H9 (cell line): Measurements from ENCODE around the gene FOXF1. TPM values are rescaled to one million over a fixed set of nuclear protein-coding genes. Genes with fewer than 3 reads are reported as not detected.

Experiments
- DNase-seq: peaks from one replicate; pipeline ENCODE4 v3.0.0-alpha.2; 2017
- H2AFZ ChIP-seq: one replicate; pipeline ENCODE4 v1.6.1; 2013; ENCODE audit warnings: mild to moderate bottlenecking, low read length, control low read depth, moderate library complexity
- H2AK5ac ChIP-seq: 2 replicates; pipeline ENCODE4 v1.6.1; 2013; ENCODE audit warnings: low read length, control low read depth, mixed read lengths; ENCODE audit not compliant: insufficient read length
- H2BK120ac ChIP-seq: one replicate; pipeline ENCODE4 v1.6.1; 2013; ENCODE audit warnings: low read depth, mild to moderate bottlenecking, low read length, control low read depth, inconsistent platforms; ENCODE audit not compliant: poor library complexity, severe bottlenecking
- H2BK12ac ChIP-seq: 2 replicates; pipeline ENCODE4 v1.6.1; 2013; ENCODE audit warnings: low read length, control low read depth, mixed read lengths, low read depth; ENCODE audit not compliant: insufficient read length
- H2BK15ac ChIP-seq: 2 replicates; pipeline ENCODE4 v1.6.1; 2013; ENCODE audit warnings: low read depth, low read length, control low read depth
- H2BK20ac ChIP-seq: one replicate; pipeline ENCODE4 v1.6.1; 2013; ENCODE audit warnings: low read depth, mild to moderate bottlenecking, low read length, control low read depth, inconsistent platforms; ENCODE audit not compliant: poor library complexity, severe bottlenecking
- H2BK5ac ChIP-seq: 2 replicates; pipeline ENCODE4 v1.6.1; 2013; ENCODE audit warnings: low read length, control low read depth, mixed read lengths; ENCODE audit not compliant: insufficient read length
- H3K14ac ChIP-seq: 2 replicates; pipeline ENCODE4 v1.6.1; 2013; ENCODE audit warnings: low read length, control low read depth; ENCODE audit not compliant: insufficient read depth
- H3K18ac ChIP-seq: 2 replicates; pipeline ENCODE4 v1.6.1; 2013; ENCODE audit warnings: low read depth, mild to moderate bottlenecking, mixed read lengths, low read length, control low read depth; ENCODE audit not compliant: insufficient read length
- H3K23ac ChIP-seq: 2 replicates; pipeline ENCODE4 v1.6.1; 2013; ENCODE audit warnings: low read length, control low read depth, mixed read lengths, low read depth; ENCODE audit not compliant: insufficient read length
- H3K23me2 ChIP-seq: 2 replicates; pipeline ENCODE4 v1.6.1; 2013; ENCODE audit warnings: low read depth, mild to moderate bottlenecking, mixed read lengths, low read length, control low read depth; ENCODE audit not compliant: insufficient read length, poor library complexity, severe bottlenecking
- H3K27ac ChIP-seq: 2 replicates; pipeline ENCODE4 v1.5.1; 2013; ENCODE audit warnings: low read length, control low read depth, mixed read lengths, low read depth; ENCODE audit not compliant: insufficient read length
- H3K27me3 ChIP-seq: 2 replicates; pipeline ENCODE4 v1.6.1; 2013; ENCODE audit warnings: low read length, control low read depth, inconsistent platforms; ENCODE audit not compliant: insufficient read depth
- H3K4ac ChIP-seq: 2 replicates; pipeline ENCODE4 v1.6.1; 2013; ENCODE audit warnings: low read depth, mild to moderate bottlenecking, control low read depth, inconsistent platforms, low read length, moderate library complexity
- H3K4me1 ChIP-seq: 2 replicates; pipeline ENCODE4 v1.6.1; 2013; ENCODE audit warnings: low read length, control low read depth, inconsistent platforms; ENCODE audit not compliant: insufficient read depth
- H3K4me2 ChIP-seq: 2 replicates; pipeline ENCODE4 v1.6.1; 2013; ENCODE audit warnings: low read length, control low read depth, mixed read lengths; ENCODE audit not compliant: insufficient read length, insufficient read depth
- H3K56ac ChIP-seq: 2 replicates; pipeline ENCODE4 v1.6.1; 2013; ENCODE audit warnings: low read depth, mild to moderate bottlenecking, mixed read lengths, low read length, control low read depth; ENCODE audit not compliant: insufficient read length
- H3K79me1 ChIP-seq: 2 replicates; pipeline ENCODE4 v1.6.1; 2013; ENCODE audit warnings: low read depth, mild to moderate bottlenecking, moderate library complexity, low read length, control low read depth, inconsistent platforms; ENCODE audit not compliant: insufficient read depth, poor library complexity, severe bottlenecking
- H3K79me2 ChIP-seq: 2 replicates; pipeline ENCODE4 v1.6.1; 2013; ENCODE audit warnings: low read length, control low read depth, inconsistent platforms; ENCODE audit not compliant: insufficient read depth
- H3K9ac ChIP-seq: 2 replicates; pipeline ENCODE4 v1.6.1; 2013; ENCODE audit warnings: low read length, control low read depth, mixed read lengths; ENCODE audit not compliant: insufficient read length; ENCODE audit errors: extremely low read depth
- H3K9me3 ChIP-seq: one replicate; pipeline ENCODE4 v1.6.1; 2013; ENCODE audit warnings: low read depth, low read length, inconsistent platforms; ENCODE audit not compliant: control insufficient read depth
- H3T11ph ChIP-seq: one replicate; pipeline ENCODE4 v1.6.1; 2013; ENCODE audit warnings: mild to moderate bottlenecking, low read length, control low read depth, inconsistent platforms
- H4K20me1 ChIP-seq: one replicate; pipeline ENCODE4 v1.6.1; 2013; ENCODE audit not compliant: control insufficient read depth, insufficient read length, insufficient read depth
- H4K5ac ChIP-seq: 2 replicates; pipeline ENCODE4 v1.6.1; 2013; ENCODE audit warnings: low read depth, mild to moderate bottlenecking, mixed read lengths, low read length, control low read depth; ENCODE audit not compliant: insufficient read length
- H4K8ac ChIP-seq: replicated peaks from 2 replicates; pipeline ENCODE4 v1.6.1; 2013; ENCODE audit warnings: low read length, control low read depth, mixed read lengths, low read depth; ENCODE audit not compliant: insufficient read length
- H4K91ac ChIP-seq: 2 replicates; pipeline ENCODE4 v1.6.1; 2013; ENCODE audit warnings: low read depth, mild to moderate bottlenecking, moderate library complexity, mixed read lengths, low read length, control low read depth; ENCODE audit not compliant: insufficient read length
- H3K27ac Mint-ChIP-seq, 3 experiments: 2 replicates in 2 of 3; 3 replicates in 1 of 3; pipeline ENCODE4 v1.8.0; 2020 to 2021; ENCODE audit warnings: mixed read lengths in 3 of 3, mild to moderate bottlenecking in 1 of 3, moderate library complexity in 1 of 3
- H3K27me3 Mint-ChIP-seq: 2 replicates; pipeline ENCODE4 v1.8.0; 2021; ENCODE audit warnings: low read depth, mild to moderate bottlenecking, moderate library complexity, mixed read lengths
- H3K36me3 Mint-ChIP-seq, 3 experiments: 2 replicates in 2 of 3; 3 replicates in 1 of 3; pipeline ENCODE4 v1.8.0; 2020 to 2021; ENCODE audit warnings: low read depth in 3 of 3, mixed read lengths in 3 of 3; ENCODE audit not compliant: insufficient read depth in 1 of 3
- H3K4me1 Mint-ChIP-seq, 2 experiments: 2 replicates each; pipeline ENCODE4 v1.8.0; 2020; ENCODE audit warnings: mixed read lengths in 2 of 2
- H3K4me3 Mint-ChIP-seq, 2 experiments: 2 replicates in 1 of 2; 3 replicates in 1 of 2; pipeline ENCODE4 v1.8.0; 2020 to 2021; ENCODE audit warnings: mild to moderate bottlenecking in 2 of 2, mixed read lengths in 2 of 2, moderate library complexity in 1 of 2
- H3K9me3 Mint-ChIP-seq, 2 experiments: 2 replicates in 1 of 2; 3 replicates in 1 of 2; pipeline ENCODE4 v1.8.0; 2020; ENCODE audit warnings: mild to moderate bottlenecking in 2 of 2, mixed read lengths in 2 of 2, moderate library complexity in 1 of 2
- WGBS: extraction: QIAGEN DNeasy Blood & Tissue Kit; methylation state at CpG from one replicate; pipeline ENCODE4 v1.1.7; 2013; ENCODE audit warnings: missing lambda C conversion rate, low lambda C conversion rate, mixed read lengths; ENCODE audit not compliant: insufficient read length; ENCODE audit errors: extremely low coverage; 5-methylcytosine and 5-hydroxymethylcytosine counted together
- long read RNA-seq: library from polyadenylated mRNA; unstranded; transcript quantifications from one replicate; pipeline ENCODE4 v2.0.0, GENCODE V29; 2020
- total RNA-seq: library from RNA; stranded (reverse); gene quantifications from 2 replicates; pipeline ENCODE4 v1.2.1, GENCODE V29; 2021
- TF ChIP-seq, protein P1 (sequence below): fragments of 200-600 bp; sonication (generic); conservative IDR thresholded peaks from 3 replicates; pipeline ENCODE4 v1.8.0; 2021; ENCODE audit warnings: antibody characterized with exemption, mild to moderate bottlenecking

The FOXF1 gene
- not detected in 2 replicates for total RNA-seq
- long read RNA-seq, result 0 reads

DNA sequence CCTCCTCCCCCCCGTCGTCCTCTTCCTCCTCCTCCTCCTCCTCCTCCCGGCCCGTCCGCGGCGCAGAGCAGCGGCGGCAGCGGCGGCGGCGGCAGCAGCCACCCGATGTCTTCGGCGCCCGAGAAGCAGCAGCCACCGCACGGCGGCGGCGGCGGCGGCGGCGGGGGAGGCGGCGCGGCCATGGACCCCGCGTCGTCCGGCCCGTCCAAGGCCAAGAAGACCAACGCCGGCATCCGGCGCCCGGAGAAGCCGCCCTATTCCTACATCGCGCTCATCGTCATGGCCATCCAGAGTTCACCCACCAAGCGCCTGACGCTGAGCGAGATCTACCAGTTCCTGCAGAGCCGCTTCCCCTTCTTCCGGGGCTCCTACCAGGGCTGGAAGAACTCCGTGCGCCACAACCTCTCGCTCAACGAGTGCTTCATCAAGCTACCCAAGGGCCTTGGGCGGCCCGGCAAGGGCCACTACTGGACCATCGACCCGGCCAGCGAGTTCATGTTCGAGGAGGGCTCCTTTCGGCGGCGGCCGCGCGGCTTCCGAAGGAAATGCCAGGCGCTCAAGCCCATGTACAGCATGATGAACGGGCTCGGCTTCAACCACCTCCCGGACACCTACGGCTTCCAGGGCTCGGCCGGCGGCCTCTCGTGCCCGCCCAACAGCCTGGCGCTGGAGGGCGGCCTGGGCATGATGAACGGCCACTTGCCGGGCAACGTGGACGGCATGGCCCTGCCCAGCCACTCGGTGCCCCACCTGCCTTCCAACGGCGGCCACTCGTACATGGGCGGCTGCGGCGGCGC, at the start of gene FOXF1:
Gene FOXF1 (plus strand): TSS at position 63 of the 797 bp plus-strand sequence. CDS start 43 bp downstream, at position 106.
- Histone ChIP-seq H3K27me3 (peaks cover 94% of the 10 kb centered on the region), H2AK5ac (no peak within 1 kb of the TSS), H3K9ac (no peak within 1 kb of the TSS), H3K18ac (no peak within 1 kb of the TSS), H4K5ac (no peak within 1 kb of the TSS), H3K27ac (no peak within 1 kb of the TSS), H3K23ac (no peak within 1 kb of the TSS), H4K20me1 (no peaks in the 10 kb centered on the region), H3K4ac (no peak within 1 kb of the TSS), H3T11ph (no peak within 1 kb of the TSS), H2BK5ac (no peak within 1 kb of the TSS), H2BK120ac (no peak within 1 kb of the TSS), H3K4me1 (no peaks in the 10 kb centered on the region), H3K79me2 (no peaks in the 10 kb centered on the region), H3K14ac (no peak within 1 kb of the TSS; the same call in 1 of the 2 replicates), H3K56ac (no peak within 1 kb of the TSS), H2BK20ac (no peak within 1 kb of the TSS), H4K8ac (no peak within 1 kb of the TSS), H2BK12ac (no peak within 1 kb of the TSS), H3K9me3 (no peaks in the 10 kb centered on the region), H3K23me2 (peaks cover 12% of the 10 kb centered on the region), H3K79me1 (no peaks in the 10 kb centered on the region), H4K91ac (no peak within 1 kb of the TSS), H2AFZ (no peak within 1 kb of the TSS), H2BK15ac (no peak within 1 kb of the TSS; the same call in 1 of the 2 replicates), H3K4me2 (peak within 1 kb of the TSS; percentile 44)
- TF ChIP-seq, protein P1, sequence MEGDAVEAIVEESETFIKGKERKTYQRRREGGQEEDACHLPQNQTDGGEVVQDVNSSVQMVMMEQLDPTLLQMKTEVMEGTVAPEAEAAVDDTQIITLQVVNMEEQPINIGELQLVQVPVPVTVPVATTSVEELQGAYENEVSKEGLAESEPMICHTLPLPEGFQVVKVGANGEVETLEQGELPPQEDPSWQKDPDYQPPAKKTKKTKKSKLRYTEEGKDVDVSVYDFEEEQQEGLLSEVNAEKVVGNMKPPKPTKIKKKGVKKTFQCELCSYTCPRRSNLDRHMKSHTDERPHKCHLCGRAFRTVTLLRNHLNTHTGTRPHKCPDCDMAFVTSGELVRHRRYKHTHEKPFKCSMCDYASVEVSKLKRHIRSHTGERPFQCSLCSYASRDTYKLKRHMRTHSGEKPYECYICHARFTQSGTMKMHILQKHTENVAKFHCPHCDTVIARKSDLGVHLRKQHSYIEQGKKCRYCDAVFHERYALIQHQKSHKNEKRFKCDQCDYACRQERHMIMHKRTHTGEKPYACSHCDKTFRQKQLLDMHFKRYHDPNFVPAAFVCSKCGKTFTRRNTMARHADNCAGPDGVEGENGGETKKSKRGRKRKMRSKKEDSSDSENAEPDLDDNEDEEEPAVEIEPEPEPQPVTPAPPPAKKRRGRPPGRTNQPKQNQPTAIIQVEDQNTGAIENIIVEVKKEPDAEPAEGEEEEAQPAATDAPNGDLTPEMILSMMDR, result no peak
- Mint-ChIP-seq H3K4me3 (peak within 1 kb of the TSS; percentile 46 to 79), H3K9me3 (peaks cover 4 to 11% of the 10 kb centered on the region in 2 experiments; a peak in 3 of 5 replicates), H3K27me3 (peaks cover 99% of the 10 kb centered on the region), H3K4me1 (peaks cover 19 to 55% of the 10 kb centered on the region in 2 experiments), H3K27ac (no peak within 1 kb of the TSS; a peak in 1 of 7 replicates), H3K36me3 (0 out of 7 replicates have a peak, but pooled peaks cover 0 to 2% (median 0%) of the 10 kb centered on the region in 3 experiments)
- WGBS, result no CpG with 5 or more reads among the region's 89 CpGs
- DNase-seq, result peak; percentile 66
